ENCODE results near the gene DENND1A.

Gene DENND1A

DNA sequence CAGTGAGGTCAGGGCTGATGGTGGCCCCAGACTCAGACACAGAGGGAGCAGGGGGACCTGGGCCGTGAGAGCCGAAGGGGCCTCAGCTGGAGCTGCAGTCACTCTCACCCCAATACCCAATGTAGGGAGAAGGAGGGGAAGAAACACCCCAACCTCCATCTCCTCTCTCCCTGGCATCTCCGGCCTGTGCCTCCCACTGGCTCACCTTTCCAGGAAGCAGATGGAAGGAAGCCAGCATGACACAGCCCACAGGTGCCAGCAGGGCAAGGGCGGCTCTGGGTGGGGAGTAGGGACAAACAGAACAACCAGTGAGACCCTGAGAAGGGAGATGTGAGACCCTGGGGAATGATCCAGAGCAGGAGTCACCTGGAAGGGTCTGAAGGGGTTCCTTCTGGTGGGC, 576.9 kb downstream of the DENND1A start:
- TF ChIP-seq, protein P1, sequence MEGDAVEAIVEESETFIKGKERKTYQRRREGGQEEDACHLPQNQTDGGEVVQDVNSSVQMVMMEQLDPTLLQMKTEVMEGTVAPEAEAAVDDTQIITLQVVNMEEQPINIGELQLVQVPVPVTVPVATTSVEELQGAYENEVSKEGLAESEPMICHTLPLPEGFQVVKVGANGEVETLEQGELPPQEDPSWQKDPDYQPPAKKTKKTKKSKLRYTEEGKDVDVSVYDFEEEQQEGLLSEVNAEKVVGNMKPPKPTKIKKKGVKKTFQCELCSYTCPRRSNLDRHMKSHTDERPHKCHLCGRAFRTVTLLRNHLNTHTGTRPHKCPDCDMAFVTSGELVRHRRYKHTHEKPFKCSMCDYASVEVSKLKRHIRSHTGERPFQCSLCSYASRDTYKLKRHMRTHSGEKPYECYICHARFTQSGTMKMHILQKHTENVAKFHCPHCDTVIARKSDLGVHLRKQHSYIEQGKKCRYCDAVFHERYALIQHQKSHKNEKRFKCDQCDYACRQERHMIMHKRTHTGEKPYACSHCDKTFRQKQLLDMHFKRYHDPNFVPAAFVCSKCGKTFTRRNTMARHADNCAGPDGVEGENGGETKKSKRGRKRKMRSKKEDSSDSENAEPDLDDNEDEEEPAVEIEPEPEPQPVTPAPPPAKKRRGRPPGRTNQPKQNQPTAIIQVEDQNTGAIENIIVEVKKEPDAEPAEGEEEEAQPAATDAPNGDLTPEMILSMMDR (IDR thresholded peaks at IDR 0.05; ENCODE audit: insufficient read depth, low read depth, low read length, missing control alignments) = no peak
- H3K4me3 ChIP-seq (ENCODE audit: low read length) = no peak overlapping the region
- DNase-seq (ENCODE audit: low read depth) = peak; percentile 26

DNA sequence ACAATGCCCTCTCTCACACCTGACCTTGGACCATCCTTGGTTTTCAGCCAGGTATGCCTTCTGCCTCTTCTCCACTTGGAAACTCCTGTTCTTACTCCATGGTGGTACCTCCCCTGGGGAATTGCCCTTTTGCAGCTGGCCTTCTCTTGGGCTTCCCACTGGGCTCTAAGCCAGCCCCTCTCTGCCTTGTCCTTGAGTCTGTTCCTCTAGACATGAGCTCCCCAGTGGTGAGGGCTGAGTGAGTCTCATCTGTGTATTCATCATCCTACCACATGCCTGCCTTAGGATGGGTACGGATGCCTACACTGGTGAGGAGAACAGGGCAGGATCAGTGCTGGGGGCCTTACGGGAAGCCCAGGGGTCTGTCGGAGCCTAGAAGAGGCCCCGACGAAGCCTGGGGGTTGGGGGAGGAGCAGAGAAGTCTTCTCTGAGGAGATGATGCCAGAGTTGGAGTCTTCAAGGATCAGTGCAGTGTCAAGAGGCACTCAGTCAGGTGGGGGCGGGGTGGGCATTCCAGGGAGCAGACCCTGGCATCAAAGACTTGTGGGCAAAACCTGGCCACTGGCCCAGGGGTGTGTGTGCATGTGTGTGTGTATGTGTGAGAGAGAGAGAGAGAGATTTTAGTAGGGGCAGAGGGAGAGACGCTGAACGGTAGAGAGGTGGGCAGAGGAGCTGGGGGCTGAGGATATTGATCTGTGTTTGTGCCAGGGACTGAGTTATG, 579.2 kb downstream of the DENND1A start:
- TF ChIP-seq, protein P1 (IDR thresholded peaks at IDR 0.05; ENCODE audit: insufficient read depth, low read depth, low read length, missing control alignments) = no peak
- H3K4me3 ChIP-seq (ENCODE audit: low read length) = no peak overlapping the region
- DNase-seq (ENCODE audit: low read depth) = no peak

DNA sequence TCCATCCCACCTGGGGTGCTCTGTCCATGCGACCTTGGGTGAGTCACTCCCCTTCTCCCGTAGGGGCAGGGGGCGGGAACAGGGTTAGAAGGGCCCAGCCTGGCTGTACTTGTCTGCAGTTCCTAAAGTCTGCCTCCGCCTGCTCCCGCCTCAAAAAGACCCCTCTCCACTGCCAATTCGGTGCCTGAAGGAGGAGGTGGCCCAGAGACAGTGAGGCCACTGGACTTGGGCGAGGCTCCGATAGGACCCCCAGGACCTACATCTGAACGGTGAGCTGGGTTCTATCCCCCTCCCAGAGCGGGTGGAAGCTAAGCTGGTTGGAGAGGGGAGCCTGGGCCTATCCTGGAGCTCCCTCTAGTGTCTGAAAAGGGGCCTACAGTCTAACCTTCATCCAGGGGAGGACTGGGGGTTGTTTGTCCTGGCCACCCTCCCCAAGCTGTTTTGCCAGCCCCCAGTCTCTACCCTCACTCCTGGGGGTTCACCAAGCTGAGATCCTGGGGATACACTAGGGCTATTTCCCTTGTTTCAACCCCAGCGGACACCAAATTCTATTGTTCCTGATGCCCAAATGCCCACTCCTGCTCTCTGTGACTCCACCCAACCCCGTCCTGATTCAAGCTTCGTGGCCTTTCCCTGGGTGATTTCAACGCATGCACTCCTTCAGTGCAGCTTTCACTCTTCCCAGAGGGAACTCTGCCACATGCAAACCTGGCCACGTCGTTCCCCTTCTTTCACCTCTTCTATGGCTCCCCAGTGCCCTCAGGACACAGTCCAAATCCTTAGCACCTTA, 580.0 kb downstream of the DENND1A start:
- DNase-seq (ENCODE audit: low read depth) = peak; percentile 58
- TF ChIP-seq, protein P1 (IDR thresholded peaks at IDR 0.05; ENCODE audit: insufficient read depth, low read depth, low read length, missing control alignments) = peak; percentile 98
- no peak overlapping the region for H3K4me3 ChIP-seq (ENCODE audit: low read length)

DNA sequence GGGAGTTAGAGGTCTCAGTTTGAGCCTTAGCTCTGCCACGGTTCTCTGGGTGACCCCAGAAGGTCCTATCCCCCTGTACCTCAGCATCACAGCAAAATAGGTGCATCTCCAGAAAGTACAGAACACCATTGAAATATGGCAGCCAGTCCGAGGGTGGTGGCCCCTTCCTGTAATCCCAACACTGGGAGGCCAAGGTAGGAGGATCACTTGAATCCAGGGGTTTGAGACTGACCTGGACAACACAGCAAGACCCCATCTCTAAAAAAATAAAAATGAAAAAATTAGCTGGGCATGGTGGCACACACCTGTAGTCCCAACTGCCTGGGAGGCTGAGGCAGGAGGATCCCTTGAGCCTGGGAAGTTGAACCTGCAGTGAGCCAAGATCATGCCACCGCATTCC, 580.9 kb downstream of the DENND1A start:
- TF ChIP-seq, protein P1 (IDR thresholded peaks at IDR 0.05; ENCODE audit: insufficient read depth, low read depth, low read length, missing control alignments) = no peak

DNA sequence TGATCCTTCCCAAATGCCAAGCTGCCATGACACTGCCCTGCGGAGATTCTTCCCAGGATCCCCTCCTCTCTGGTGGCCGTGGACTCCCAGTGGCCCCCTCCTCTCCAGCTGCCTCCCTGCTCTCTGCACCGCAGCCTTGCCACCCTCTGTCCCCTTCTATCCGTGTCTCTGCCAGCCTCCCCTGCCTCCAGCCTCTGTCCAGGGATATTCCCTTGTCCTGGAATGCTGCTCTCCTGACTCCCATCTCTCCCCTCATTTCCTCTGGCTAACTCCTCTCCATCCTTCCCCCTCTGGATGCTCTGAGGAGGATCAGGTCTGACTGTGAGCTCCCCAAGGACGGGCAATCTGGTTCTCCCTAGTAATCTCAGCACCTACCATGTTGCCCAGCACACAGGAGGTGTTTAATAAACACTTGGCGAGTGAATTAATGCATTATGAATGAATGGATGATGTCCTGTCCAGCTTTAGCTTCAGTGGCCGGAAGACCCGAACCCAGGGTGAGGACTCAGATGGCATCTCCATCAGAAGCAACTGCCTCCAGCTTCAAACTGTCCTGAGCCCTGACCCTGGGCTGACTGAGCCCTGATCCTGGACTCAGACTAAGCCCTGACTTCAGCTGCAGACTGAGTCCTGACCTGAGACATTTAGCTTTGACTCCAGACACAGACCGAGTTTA, 581.5 kb downstream of the DENND1A start:
- DNase-seq (ENCODE audit: low read depth) = no peak
- no peak overlapping the region for H3K4me3 ChIP-seq (ENCODE audit: low read length)
- TF ChIP-seq, protein P1 (IDR thresholded peaks at IDR 0.05; ENCODE audit: insufficient read depth, low read depth, low read length, missing control alignments) = no peak

More for the DNA sequence above, 580.9 kb downstream of the DENND1A start:
- no peak for DNase-seq (ENCODE audit: low read depth)
- no peak overlapping the region for H3K4me3 ChIP-seq (ENCODE audit: low read length)

DNA sequence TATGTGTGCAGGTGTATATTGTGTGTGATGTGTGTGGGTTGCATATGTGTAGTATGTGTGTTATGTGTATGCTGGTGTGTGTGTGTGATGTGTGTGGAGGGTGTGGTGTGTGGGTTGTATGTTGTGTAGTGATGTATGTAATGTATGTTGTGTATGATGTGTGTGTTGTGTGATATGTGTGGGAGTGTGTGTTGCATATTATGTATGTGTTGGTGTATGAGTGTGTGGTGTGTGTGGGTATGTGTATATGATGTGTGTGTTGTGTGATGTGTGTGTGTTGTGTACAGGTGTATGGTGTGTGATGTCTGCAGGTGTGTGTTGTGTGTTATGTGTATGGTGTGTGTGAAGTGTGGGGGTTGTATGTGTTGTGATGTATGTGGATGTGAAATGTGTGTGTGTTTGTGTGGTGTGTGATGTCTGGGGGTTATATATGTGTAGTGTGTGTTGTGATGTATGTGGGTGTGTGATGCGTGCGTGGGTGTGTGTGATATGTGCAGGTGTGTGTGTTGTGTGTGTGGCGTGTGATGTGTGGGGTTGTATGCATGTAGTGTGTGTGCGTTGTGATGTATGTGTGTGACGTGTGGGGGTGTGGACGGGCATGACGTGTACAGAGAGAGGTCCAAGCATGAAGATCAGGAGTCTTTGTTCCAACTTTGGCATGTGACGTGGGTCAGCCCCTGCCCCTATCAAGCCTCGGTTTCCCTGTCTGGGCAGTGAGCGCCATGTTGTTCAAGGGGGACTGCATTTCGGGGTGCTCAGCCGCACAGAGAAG, 582.5 kb downstream of the DENND1A start:
- TF ChIP-seq, protein P1 (IDR thresholded peaks at IDR 0.05; ENCODE audit: insufficient read depth, low read depth, low read length, missing control alignments) = no peak
- no peak overlapping the region for H3K4me3 ChIP-seq (ENCODE audit: low read length)
- DNase-seq (ENCODE audit: low read depth) = no peak
